Daoy (cell line): ENCODE measurements around the gene AKAP13. TPM values are rescaled to one million over a fixed set of nuclear protein-coding genes. Genes with fewer than 3 reads are reported as not detected.
A peak's percentile ranks its signal among the peaks of the same experiment; 100 is the strongest.

Source experiments
- DNase-seq: peaks from one replicate; pipeline ENCODE4 v3.0.0-alpha.2; 2015; ENCODE audit warnings: low read depth
- total RNA-seq: library from RNA; depleted of rRNA; stranded (reverse); fragments of >200 nt; shearing (Covaris generic); gene quantifications from 2 replicates; pipeline ENCODE4 v1.2.3, GENCODE V29; 2014

AKAP13 gene
- total RNA-seq, 1 experiment from 2014 or later = 18.5 TPM

- no peak for DNase-seq
Measured at GRCh38 chr15:85597155-85597815, 216.9 kb downstream of the AKAP13 start.

- no peak for DNase-seq
Measured at GRCh38 chr15:85598219-85598618, 217.8 kb downstream of the AKAP13 start.

- DNase-seq = no peak
Measured at GRCh38 chr15:85598718-85599398, 218.5 kb downstream of the AKAP13 start.

GRCh38 chr15:85600001-85600400 lies 219.6 kb downstream of the AKAP13 start:
- no peak for DNase-seq

- no peak for DNase-seq
Measured at GRCh38 chr15:85603160-85603559, 222.8 kb downstream of the AKAP13 start.

- no peak for DNase-seq
Measured at GRCh38 chr15:85603703-85604102, 223.3 kb downstream of the AKAP13 start.

- DNase-seq = no peak
Measured at GRCh38 chr15:85604194-85604593, 223.8 kb downstream of the AKAP13 start.

- DNase-seq = no peak
Measured at GRCh38 chr15:85606738-85607137, 226.3 kb downstream of the AKAP13 start.

- DNase-seq = no peak
Measured at GRCh38 chr15:85607141-85607806, 226.9 kb downstream of the AKAP13 start.

GRCh38 chr15:85607842-85608241 lies 227.4 kb downstream of the AKAP13 start:
- DNase-seq = peak; percentile 61

GRCh38 chr15:85609492-85609891 lies 229.1 kb downstream of the AKAP13 start:
- DNase-seq = no peak

GRCh38 chr15:85611361-85611760 lies 231.0 kb downstream of the AKAP13 start:
- DNase-seq = no peak

GRCh38 chr15:85614059-85614458 lies 233.7 kb downstream of the AKAP13 start:
- no peak for DNase-seq

GRCh38 chr15:85615930-85616329 lies 235.5 kb downstream of the AKAP13 start:
- DNase-seq = no peak

- no peak for DNase-seq
Measured at GRCh38 chr15:85616549-85617110, 236.2 kb downstream of the AKAP13 start.

- DNase-seq = no peak
Measured at GRCh38 chr15:85618228-85618505, 237.8 kb downstream of the AKAP13 start.

- DNase-seq = peak; percentile 81
Measured at GRCh38 chr15:85618956-85619491, 238.6 kb downstream of the AKAP13 start.

- no peak for DNase-seq
Measured at GRCh38 chr15:85619992-85620689, 239.7 kb downstream of the AKAP13 start.

GRCh38 chr15:85620690-85621049 lies 240.3 kb downstream of the AKAP13 start:
- DNase-seq = no peak

- DNase-seq = peak; percentile 6
Measured at GRCh38 chr15:85621094-85621493, 240.7 kb downstream of the AKAP13 start.

GRCh38 chr15:85622221-85622831 lies 241.9 kb downstream of the AKAP13 start:
- peak; percentile 34 for DNase-seq
